Measurements from ENCODE around the gene ARV1.
"Not testable (repeated sequence)": the region's sequence is repeated elsewhere in the genome, so short reads cannot be mapped to it uniquely, and the experiment has no call there.

The ARV1 gene

DNA sequence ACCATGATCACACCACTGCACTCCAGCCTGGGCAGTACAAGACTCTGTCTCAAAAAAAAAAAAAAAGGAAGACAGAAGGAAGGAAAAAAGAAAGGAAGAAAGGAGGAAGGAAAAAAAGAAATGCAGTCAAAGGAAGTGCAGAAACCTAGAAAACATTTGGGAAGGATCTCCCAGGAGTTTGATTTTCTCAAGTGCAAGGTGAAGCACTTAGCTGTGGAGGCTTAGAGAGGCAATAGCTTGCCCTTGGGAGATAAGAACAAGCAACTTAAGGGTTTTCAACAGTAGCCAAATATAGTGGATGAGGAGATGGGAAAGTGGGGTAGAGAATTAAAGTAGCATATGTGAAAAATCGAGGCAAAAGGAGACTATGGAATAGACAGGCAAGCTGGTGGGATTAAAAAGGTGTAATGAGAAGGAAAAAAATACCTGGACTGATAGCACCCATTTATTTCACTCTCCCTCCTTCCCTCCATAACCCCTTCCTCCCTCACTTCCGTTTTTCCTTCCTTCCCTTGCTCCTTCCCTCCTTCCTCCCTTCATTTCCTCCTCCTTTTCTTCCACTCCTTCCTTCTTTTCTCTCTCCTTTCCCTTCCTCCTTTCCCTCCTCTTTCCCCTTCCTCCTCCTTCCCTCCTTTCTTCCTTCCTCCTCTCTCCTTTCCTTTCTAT is 68.0 kb downstream of the ARV1 start:
- no peaks in the 10 kb centered on the region for H3K9me3 ChIP-seq (ENCODE audit: insufficient read depth, low read depth, low read length)
- H2AFZ ChIP-seq (ENCODE audit: low read length), result no peak overlapping the region
- H3K36me3 ChIP-seq (ENCODE audit: insufficient read depth, low read length), result no peaks in the 10 kb centered on the region
- H3K79me2 ChIP-seq (ENCODE audit: insufficient read depth, low read length), result no peaks in the 10 kb centered on the region
- H3K9ac ChIP-seq (ENCODE audit: low read depth, low read length, poor library complexity, severe bottlenecking), result no peak overlapping the region
- H4K20me1 ChIP-seq (ENCODE audit: insufficient read depth, low read length, poor library complexity, severe bottlenecking), result no peaks in the 10 kb centered on the region
- H3K27me3 ChIP-seq (ENCODE audit: insufficient read depth, low read length, poor library complexity, severe bottlenecking), result no peaks in the 10 kb centered on the region
- TF ChIP-seq, protein P1, sequence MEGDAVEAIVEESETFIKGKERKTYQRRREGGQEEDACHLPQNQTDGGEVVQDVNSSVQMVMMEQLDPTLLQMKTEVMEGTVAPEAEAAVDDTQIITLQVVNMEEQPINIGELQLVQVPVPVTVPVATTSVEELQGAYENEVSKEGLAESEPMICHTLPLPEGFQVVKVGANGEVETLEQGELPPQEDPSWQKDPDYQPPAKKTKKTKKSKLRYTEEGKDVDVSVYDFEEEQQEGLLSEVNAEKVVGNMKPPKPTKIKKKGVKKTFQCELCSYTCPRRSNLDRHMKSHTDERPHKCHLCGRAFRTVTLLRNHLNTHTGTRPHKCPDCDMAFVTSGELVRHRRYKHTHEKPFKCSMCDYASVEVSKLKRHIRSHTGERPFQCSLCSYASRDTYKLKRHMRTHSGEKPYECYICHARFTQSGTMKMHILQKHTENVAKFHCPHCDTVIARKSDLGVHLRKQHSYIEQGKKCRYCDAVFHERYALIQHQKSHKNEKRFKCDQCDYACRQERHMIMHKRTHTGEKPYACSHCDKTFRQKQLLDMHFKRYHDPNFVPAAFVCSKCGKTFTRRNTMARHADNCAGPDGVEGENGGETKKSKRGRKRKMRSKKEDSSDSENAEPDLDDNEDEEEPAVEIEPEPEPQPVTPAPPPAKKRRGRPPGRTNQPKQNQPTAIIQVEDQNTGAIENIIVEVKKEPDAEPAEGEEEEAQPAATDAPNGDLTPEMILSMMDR (conservative IDR thresholded peaks at IDR 0.05; ENCODE audit: low read length), result no peak
- no peak for TF ChIP-seq EZH2phosphoT487 (IDR thresholded peaks at IDR 0.05; ENCODE audit: borderline replicate concordance)
- H3F3A ChIP-seq (ENCODE audit: low read depth), result no peaks in the 10 kb centered on the region
- no peak overlapping the region for H3K4me2 ChIP-seq (ENCODE audit: low read depth, low read length, poor library complexity, severe bottlenecking)
- H3K4me3 ChIP-seq (ENCODE audit: low read length, poor library complexity, severe bottlenecking), result no peak overlapping the region
- H3K4me1 ChIP-seq (ENCODE audit: insufficient read depth, low read length, poor library complexity, severe bottlenecking), result no peaks in the 10 kb centered on the region
- H3K9me2 ChIP-seq (replicated peaks; ENCODE audit: low read depth, low read length), result no peaks in the 10 kb centered on the region

DNA sequence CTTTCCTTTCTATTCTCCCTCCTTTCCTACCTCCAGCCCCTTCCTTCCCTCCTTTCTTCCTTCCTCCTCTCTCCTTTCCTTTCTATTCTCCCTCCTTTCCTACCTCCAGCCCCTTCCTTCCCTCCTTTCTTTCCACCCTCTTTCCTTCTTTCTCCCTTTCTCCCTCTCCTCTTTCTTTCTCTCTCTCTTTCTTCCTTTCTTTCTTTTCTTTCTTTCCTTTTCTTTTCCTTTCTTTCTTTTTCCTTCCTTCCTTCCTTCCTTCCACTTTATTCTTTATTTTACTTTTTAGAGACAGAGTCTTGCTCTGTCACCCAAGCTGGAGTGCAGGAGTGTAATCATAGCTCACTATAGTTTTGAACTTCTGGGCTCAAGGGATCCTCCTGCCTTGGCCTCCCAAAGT is 68.6 kb downstream of the ARV1 start:
- H3K9ac ChIP-seq (ENCODE audit: low read depth, low read length, poor library complexity, severe bottlenecking); H2AFZ ChIP-seq (ENCODE audit: low read length); H3K27me3 ChIP-seq (ENCODE audit: insufficient read depth, low read length, poor library complexity, severe bottlenecking); H3K79me2 ChIP-seq (ENCODE audit: insufficient read depth, low read length); H3F3A ChIP-seq (ENCODE audit: low read depth); H3K4me1 ChIP-seq (ENCODE audit: insufficient read depth, low read length, poor library complexity, severe bottlenecking); H3K4me3 ChIP-seq (ENCODE audit: low read length, poor library complexity, severe bottlenecking); H3K4me2 ChIP-seq (ENCODE audit: low read depth, low read length, poor library complexity, severe bottlenecking); H3K9me3 ChIP-seq (ENCODE audit: insufficient read depth, low read depth, low read length); H4K20me1 ChIP-seq (ENCODE audit: insufficient read depth, low read length, poor library complexity, severe bottlenecking); H3K36me3 ChIP-seq (ENCODE audit: insufficient read depth, low read length); H3K9me2 ChIP-seq (replicated peaks; ENCODE audit: low read depth, low read length): not testable (repeated sequence)

DNA sequence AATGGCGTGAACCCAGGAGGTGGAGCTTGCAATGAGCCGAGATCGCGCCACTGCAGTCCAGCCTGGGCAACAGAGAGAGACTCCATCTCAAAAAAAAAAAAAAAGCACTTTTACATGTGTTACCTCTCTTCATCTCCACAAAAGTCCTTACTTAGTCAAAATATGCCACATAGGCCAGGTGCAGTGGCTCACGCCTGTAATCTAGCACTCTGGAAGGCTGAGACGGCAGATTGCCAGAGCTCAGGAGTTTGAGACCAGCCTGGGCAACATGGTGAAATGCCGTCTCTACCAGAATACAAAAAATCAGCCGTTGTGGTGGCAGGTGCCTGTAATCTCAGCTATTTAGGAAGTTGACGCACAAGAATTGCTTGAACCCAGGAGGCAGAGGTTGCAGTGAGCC is 69.5 kb downstream of the ARV1 start:
- H3F3A ChIP-seq (ENCODE audit: low read depth); H3K9ac ChIP-seq (ENCODE audit: low read depth, low read length, poor library complexity, severe bottlenecking); H3K4me2 ChIP-seq (ENCODE audit: low read depth, low read length, poor library complexity, severe bottlenecking); H3K79me2 ChIP-seq (ENCODE audit: insufficient read depth, low read length); H3K27me3 ChIP-seq (ENCODE audit: insufficient read depth, low read length, poor library complexity, severe bottlenecking); H3K9me3 ChIP-seq (ENCODE audit: insufficient read depth, low read depth, low read length); H3K9me2 ChIP-seq (replicated peaks; ENCODE audit: low read depth, low read length); H2AFZ ChIP-seq (ENCODE audit: low read length); H3K4me3 ChIP-seq (ENCODE audit: low read length, poor library complexity, severe bottlenecking); H3K4me1 ChIP-seq (ENCODE audit: insufficient read depth, low read length, poor library complexity, severe bottlenecking); H3K36me3 ChIP-seq (ENCODE audit: insufficient read depth, low read length); H4K20me1 ChIP-seq (ENCODE audit: insufficient read depth, low read length, poor library complexity, severe bottlenecking): not testable (repeated sequence)

DNA sequence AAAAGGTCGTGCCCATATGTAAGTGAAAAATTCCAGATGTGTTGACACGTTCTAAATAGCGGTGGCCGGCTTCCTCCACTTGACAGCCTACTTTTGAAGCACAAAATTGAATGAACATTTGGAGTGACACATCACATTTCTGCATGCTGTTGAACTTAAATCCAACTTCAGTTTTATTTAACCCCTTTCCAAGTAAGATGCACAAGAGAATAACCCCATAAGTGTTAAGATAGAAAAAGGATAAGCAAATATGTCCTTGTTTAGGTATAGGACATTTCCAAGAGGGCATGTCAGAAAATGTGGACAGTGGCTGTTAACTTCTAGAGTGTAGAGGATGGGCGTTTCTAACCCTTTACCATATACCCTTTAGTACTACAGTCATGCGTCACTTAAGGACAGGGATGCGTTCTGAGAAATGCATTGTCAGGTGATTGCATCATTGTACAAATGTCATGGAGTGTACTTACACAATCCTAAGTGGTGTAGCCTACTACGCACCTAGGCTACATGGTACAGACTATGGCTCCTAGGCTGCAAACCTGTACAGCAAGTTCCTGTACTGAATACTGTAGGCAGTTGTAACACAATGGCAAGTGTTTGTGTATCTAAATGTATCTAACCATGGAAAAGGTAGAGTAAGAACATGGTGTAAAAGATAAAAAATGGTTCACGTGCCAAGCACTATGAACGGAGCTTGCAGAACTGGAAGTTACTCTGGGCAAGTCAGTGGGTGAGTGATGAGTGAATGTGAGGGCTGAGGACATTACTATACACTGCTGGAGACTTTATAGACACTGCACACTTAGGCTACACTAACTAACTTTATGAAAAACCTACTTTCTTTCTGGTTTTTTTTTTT is 70.5 kb downstream of the ARV1 start:
- H3K36me3 ChIP-seq (ENCODE audit: insufficient read depth, low read length), result no peaks in the 10 kb centered on the region
- TF ChIP-seq EZH2phosphoT487 (IDR thresholded peaks at IDR 0.05; ENCODE audit: borderline replicate concordance), result no peak
- TF ChIP-seq, protein P1 (conservative IDR thresholded peaks at IDR 0.05; ENCODE audit: low read length), result no peak

More for the DNA sequence above, 70.5 kb downstream of the ARV1 start:
- no peak overlapping the region for H3K4me2 ChIP-seq (ENCODE audit: low read depth, low read length, poor library complexity, severe bottlenecking)
- no peaks in the 10 kb centered on the region for H3F3A ChIP-seq (ENCODE audit: low read depth)
- H4K20me1 ChIP-seq (ENCODE audit: insufficient read depth, low read length, poor library complexity, severe bottlenecking), result no peaks in the 10 kb centered on the region
- no peak overlapping the region for H3K4me3 ChIP-seq (ENCODE audit: low read length, poor library complexity, severe bottlenecking)
- H3K4me1 ChIP-seq (ENCODE audit: insufficient read depth, low read length, poor library complexity, severe bottlenecking), result no peaks in the 10 kb centered on the region
- no peaks in the 10 kb centered on the region for H3K27me3 ChIP-seq (ENCODE audit: insufficient read depth, low read length, poor library complexity, severe bottlenecking)
- no peak overlapping the region for H3K9ac ChIP-seq (ENCODE audit: low read depth, low read length, poor library complexity, severe bottlenecking)
- no peaks in the 10 kb centered on the region for H3K9me2 ChIP-seq (replicated peaks; ENCODE audit: low read depth, low read length)
- H2AFZ ChIP-seq (ENCODE audit: low read length), result no peak overlapping the region
- no peaks in the 10 kb centered on the region for H3K79me2 ChIP-seq (ENCODE audit: insufficient read depth, low read length)
- H3K9me3 ChIP-seq (ENCODE audit: insufficient read depth, low read depth, low read length), result no peaks in the 10 kb centered on the region

All from Loucy (cell line).